Neural cell (in vitro differentiated cells): ENCODE measurements around the gene NCOA3. TPM values are rescaled to one million over a fixed set of nuclear protein-coding genes. Genes with fewer than 3 reads are reported as not detected.

ENCODE experiments used
- H2AFZ ChIP-seq: fragments of 200-600, 300-800 bp; sonication (generic), shearing (Covaris generic); 2 replicates; pipeline ENCODE4 v1.6.0; 2014; ENCODE audit warnings: low read depth, mild to moderate bottlenecking, antibody characterized with exemption, low read length, moderate library complexity
- H3F3A ChIP-seq: fragments of 200-600 bp; shearing (Covaris generic); 2 replicates; pipeline ENCODE4 v1.6.1; 2016; ENCODE audit warnings: mild to moderate bottlenecking, moderate library complexity, mixed read lengths, antibody characterized with exemption, low read length; ENCODE audit not compliant: insufficient read depth, poor library complexity, severe bottlenecking
- H3K27ac ChIP-seq: fragments of 200-600, 300-800 bp; sonication (generic), shearing (Covaris generic); 2 replicates; pipeline ENCODE4 v1.5.1; 2014; ENCODE audit warnings: mild to moderate bottlenecking, low read length, moderate library complexity
- H3K27me3 ChIP-seq: fragments of 300-800, 200-600 bp; sonication (generic), shearing (Covaris generic); 2 replicates; pipeline ENCODE4 v1.6.0; 2014; ENCODE audit warnings: mild to moderate bottlenecking, low read depth, low read length, moderate library complexity; ENCODE audit not compliant: insufficient read depth
- H3K36me3 ChIP-seq: fragments of 300-800, 200-600 bp; sonication (generic), shearing (Covaris generic); 2 replicates; pipeline ENCODE4 v1.5.1; 2014; ENCODE audit warnings: mild to moderate bottlenecking, antibody characterized with exemption, low read length, moderate library complexity; ENCODE audit not compliant: insufficient read depth
- H3K4me2 ChIP-seq: fragments of 300-800, 200-600 bp; sonication (generic), shearing (Covaris generic); 2 replicates; pipeline ENCODE4 v1.6.0; 2014; ENCODE audit warnings: mild to moderate bottlenecking, low read length
- H3K4me3 ChIP-seq: fragments of 300-800, 200-600 bp; sonication (generic), shearing (Covaris generic); 2 replicates; pipeline ENCODE4 v1.5.1; 2014; ENCODE audit warnings: mild to moderate bottlenecking, low read length, moderate library complexity
- H3K79me2 ChIP-seq: fragments of 200-600 bp; shearing (Covaris generic); replicated peaks from 2 replicates; pipeline ENCODE4 v1.6.0; 2014; ENCODE audit warnings: mild to moderate bottlenecking, low read length, moderate library complexity; ENCODE audit not compliant: insufficient read depth
- H3K9ac ChIP-seq: fragments of 300-800, 200-600 bp; sonication (generic), shearing (Covaris generic); 2 replicates; pipeline ENCODE4 v1.6.1; 2016; ENCODE audit warnings: mild to moderate bottlenecking, low read length, mixed read lengths
- H3K9me2 ChIP-seq: fragments of 200-600 bp; shearing (Covaris generic); 2 replicates; pipeline ENCODE4 v1.6.1; 2016; ENCODE audit warnings: mild to moderate bottlenecking, low read length, mixed read lengths; ENCODE audit not compliant: insufficient read depth
- H3K9me3 ChIP-seq: fragments of 200-600, 300-800 bp; sonication (generic), shearing (Covaris generic); 2 replicates; pipeline ENCODE4 v1.6.1; 2016; ENCODE audit warnings: mild to moderate bottlenecking, mixed run types, low read length, moderate library complexity, mixed read lengths
- H4K20me1 ChIP-seq: fragments of 200-600 bp; shearing (Covaris generic); 2 replicates; pipeline ENCODE4 v1.6.1; 2016; ENCODE audit warnings: mild to moderate bottlenecking, mixed run types; ENCODE audit not compliant: insufficient read depth
- EP300 ChIP-seq: fragments of 450-650 bp; conservative IDR thresholded peaks from 2 replicates; pipeline ENCODE4 v1.6.1; 2014; ENCODE audit warnings: antibody characterized with exemption, mild to moderate bottlenecking, moderate library complexity; ENCODE audit not compliant: poor library complexity, severe bottlenecking
- EZH2 ChIP-seq: fragments of 200-600, 300-800 bp; shearing (Covaris generic), sonication (generic); IDR thresholded peaks from 2 replicates; pipeline ENCODE4 v1.6.1; 2014; ENCODE audit warnings: antibody characterized with exemption, low read length, borderline replicate concordance, mild to moderate bottlenecking; ENCODE audit not compliant: insufficient read depth, poor library complexity, severe bottlenecking
- MXI1 ChIP-seq: fragments of 450-650 bp; conservative IDR thresholded peaks from 2 replicates; pipeline ENCODE4 v1.6.1; 2014; ENCODE audit warnings: antibody characterized with exemption, mild to moderate bottlenecking; ENCODE audit not compliant: poor library complexity, severe bottlenecking
- POLR2AphosphoS5 ChIP-seq: IDR thresholded peaks from 2 replicates; pipeline ENCODE4 v1.6.1; 2012
- RAD21 ChIP-seq: fragments of 450-650 bp; conservative IDR thresholded peaks from 2 replicates; pipeline ENCODE4 v1.6.1; 2014; ENCODE audit warnings: antibody characterized with exemption, mild to moderate bottlenecking, moderate library complexity
- SMC3 ChIP-seq: fragments of 450-650 bp; conservative IDR thresholded peaks from 2 replicates; pipeline ENCODE4 v1.6.1; 2014; ENCODE audit warnings: antibody characterized with exemption, mild to moderate bottlenecking, moderate library complexity; ENCODE audit not compliant: poor library complexity
- TAF1 ChIP-seq: IDR thresholded peaks from 2 replicates; pipeline ENCODE4 v1.6.1; 2012; ENCODE audit warnings: low read depth
- polyA plus RNA-seq: library from polyadenylated mRNA; depleted of rRNA; stranded (reverse); fragments of >200 nt; gene quantifications from 2 replicates; pipeline ENCODE4 v1.2.3, GENCODE V29; 2014
- TF ChIP-seq, protein P1 (sequence below): IDR thresholded peaks from 2 replicates; pipeline ENCODE4 v1.6.1; 2012; ENCODE audit warnings: borderline replicate concordance
- TF ChIP-seq, protein P2 (sequence below): fragments of 450-650 bp; IDR thresholded peaks from 2 replicates; pipeline ENCODE4 v1.5.1; 2014; ENCODE audit warnings: antibody characterized with exemption, mild to moderate bottlenecking, moderate library complexity; ENCODE audit not compliant: poor library complexity, severe bottlenecking

The NCOA3 gene
- polyA plus RNA-seq, 1 donor from 2014 or later, result 14.2 TPM

DNA sequence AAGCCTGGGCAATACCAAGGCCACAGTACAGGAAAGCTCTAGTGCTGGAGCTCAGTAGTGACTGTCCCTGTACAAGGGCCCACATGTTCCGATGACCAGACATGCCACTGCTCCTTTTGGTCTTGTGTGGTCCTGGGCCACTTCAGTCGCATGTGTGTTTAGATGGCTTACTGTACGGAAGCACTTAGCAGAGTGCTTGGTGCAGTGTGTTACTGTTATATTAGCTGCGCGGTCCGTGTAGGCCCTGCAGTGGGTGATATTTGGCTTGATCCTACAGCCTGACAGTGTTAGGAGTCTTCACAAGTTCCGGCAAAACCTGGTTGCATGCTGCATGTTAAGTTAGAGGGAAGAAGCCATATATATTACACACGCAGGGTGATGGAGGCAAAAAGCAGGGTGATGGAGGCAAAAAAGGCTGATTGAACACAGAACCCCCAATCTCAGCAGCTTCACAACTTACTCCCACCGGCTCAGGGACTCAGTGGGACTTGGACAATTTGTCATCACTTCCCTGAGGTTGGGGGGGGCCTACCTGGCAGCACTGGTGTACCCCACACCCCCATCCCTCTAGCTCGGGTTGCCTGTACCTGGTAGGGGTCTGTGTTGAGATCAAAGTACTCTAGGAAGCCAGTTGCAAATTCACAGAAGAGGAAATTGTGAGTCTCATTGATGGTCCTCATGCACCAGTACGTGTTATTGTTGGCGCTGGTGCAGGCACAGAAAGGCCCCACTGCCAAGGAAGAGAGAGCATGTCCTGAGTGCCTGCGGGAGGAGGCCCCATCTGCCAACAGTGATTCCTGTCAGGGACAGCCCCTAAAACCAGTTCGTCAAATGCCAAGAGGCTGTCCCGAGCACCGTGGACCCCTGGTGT is 161.0 kb downstream of the NCOA3 start:
- H3K27me3 ChIP-seq, result no peaks in the 10 kb centered on the region
- no peaks in the 10 kb centered on the region for H3K79me2 ChIP-seq
- TF ChIP-seq TAF1, result no peak
- TF ChIP-seq EZH2, result no peak
- TF ChIP-seq, protein P1, sequence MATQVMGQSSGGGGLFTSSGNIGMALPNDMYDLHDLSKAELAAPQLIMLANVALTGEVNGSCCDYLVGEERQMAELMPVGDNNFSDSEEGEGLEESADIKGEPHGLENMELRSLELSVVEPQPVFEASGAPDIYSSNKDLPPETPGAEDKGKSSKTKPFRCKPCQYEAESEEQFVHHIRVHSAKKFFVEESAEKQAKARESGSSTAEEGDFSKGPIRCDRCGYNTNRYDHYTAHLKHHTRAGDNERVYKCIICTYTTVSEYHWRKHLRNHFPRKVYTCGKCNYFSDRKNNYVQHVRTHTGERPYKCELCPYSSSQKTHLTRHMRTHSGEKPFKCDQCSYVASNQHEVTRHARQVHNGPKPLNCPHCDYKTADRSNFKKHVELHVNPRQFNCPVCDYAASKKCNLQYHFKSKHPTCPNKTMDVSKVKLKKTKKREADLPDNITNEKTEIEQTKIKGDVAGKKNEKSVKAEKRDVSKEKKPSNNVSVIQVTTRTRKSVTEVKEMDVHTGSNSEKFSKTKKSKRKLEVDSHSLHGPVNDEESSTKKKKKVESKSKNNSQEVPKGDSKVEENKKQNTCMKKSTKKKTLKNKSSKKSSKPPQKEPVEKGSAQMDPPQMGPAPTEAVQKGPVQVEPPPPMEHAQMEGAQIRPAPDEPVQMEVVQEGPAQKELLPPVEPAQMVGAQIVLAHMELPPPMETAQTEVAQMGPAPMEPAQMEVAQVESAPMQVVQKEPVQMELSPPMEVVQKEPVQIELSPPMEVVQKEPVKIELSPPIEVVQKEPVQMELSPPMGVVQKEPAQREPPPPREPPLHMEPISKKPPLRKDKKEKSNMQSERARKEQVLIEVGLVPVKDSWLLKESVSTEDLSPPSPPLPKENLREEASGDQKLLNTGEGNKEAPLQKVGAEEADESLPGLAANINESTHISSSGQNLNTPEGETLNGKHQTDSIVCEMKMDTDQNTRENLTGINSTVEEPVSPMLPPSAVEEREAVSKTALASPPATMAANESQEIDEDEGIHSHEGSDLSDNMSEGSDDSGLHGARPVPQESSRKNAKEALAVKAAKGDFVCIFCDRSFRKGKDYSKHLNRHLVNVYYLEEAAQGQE, result no peak
- no peak for TF ChIP-seq SMC3
- TF ChIP-seq MXI1, result no peak
- no peak for TF ChIP-seq EP300
- TF ChIP-seq POLR2AphosphoS5, result no peak
- TF ChIP-seq RAD21, result no peak
- TF ChIP-seq, protein P2, sequence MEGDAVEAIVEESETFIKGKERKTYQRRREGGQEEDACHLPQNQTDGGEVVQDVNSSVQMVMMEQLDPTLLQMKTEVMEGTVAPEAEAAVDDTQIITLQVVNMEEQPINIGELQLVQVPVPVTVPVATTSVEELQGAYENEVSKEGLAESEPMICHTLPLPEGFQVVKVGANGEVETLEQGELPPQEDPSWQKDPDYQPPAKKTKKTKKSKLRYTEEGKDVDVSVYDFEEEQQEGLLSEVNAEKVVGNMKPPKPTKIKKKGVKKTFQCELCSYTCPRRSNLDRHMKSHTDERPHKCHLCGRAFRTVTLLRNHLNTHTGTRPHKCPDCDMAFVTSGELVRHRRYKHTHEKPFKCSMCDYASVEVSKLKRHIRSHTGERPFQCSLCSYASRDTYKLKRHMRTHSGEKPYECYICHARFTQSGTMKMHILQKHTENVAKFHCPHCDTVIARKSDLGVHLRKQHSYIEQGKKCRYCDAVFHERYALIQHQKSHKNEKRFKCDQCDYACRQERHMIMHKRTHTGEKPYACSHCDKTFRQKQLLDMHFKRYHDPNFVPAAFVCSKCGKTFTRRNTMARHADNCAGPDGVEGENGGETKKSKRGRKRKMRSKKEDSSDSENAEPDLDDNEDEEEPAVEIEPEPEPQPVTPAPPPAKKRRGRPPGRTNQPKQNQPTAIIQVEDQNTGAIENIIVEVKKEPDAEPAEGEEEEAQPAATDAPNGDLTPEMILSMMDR, result no peak
- no peaks in the 10 kb centered on the region for H3F3A ChIP-seq
- H3K4me2 ChIP-seq, result no peak overlapping the region
- no peaks in the 10 kb centered on the region for H3K9me2 ChIP-seq
- no peaks in the 10 kb centered on the region for H4K20me1 ChIP-seq
- no peak overlapping the region for H2AFZ ChIP-seq
- no peaks in the 10 kb centered on the region for H3K36me3 ChIP-seq
- H3K4me3 ChIP-seq, result no peak overlapping the region
- H3K9ac ChIP-seq, result no peak overlapping the region
- no peak overlapping the region for H3K27ac ChIP-seq
- no peaks in the 10 kb centered on the region for H3K9me3 ChIP-seq

DNA sequence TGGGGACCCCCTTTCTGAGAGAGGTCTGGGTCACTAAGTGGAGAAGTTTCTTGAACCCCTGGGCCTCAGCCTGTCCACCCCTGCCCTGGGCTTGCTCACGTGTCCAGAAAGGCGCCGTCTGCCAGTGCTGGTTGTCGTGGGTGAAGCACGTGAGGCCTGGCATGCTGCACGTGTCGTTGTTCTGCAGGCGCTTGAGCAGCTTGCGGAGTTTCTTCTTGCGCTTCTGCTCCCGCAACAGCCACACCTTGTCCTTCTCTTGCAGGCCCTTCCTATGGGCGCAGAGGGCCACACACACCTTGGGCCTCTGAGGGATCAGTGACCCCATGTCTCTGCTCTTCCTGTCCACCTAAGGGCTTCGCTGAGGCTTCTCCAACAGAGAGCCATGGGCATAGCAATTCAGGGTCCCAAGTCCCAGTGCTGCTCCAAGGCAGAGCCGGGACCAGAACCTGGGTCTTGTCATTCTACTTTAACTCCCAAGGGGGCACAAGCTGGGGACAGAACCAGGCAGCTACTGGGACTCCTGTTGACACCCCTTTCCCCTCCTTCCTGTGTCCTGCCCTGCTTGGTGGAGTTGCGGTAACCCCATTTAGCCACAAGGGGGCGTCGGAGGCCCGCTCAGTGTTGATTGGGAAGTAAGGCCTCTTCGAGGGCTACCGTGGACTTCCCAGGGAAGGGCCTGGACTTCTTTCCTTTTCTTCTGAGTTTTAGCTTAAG is 161.8 kb downstream of the NCOA3 start:
- Histone ChIP-seq H3K27me3 (no peaks in the 10 kb centered on the region), H3K79me2 (no peaks in the 10 kb centered on the region), H3K4me2 (no peak overlapping the region), H3K4me3 (no peak overlapping the region), H4K20me1 (no peaks in the 10 kb centered on the region), H3K9me2 (no peaks in the 10 kb centered on the region), H3K36me3 (no peaks in the 10 kb centered on the region), H3K9me3 (no peaks in the 10 kb centered on the region), H3K9ac (no peak overlapping the region), H2AFZ (no peak overlapping the region), H3K27ac (no peak overlapping the region), H3F3A (no peaks in the 10 kb centered on the region)
- TF ChIP-seq SMC3 (peak; percentile 93), EP300 (no peak), RAD21 (peak; percentile 90)
- TF ChIP-seq, protein P2, result peak; percentile 92
